ENCODE measurements around the gene WDR20.

- TF ChIP-seq MAFK (IDR thresholded peaks at IDR 0.05; ENCODE audit: low read depth, low read length) (no peak), CTCF (conservative IDR thresholded peaks at IDR 0.05; ENCODE audit: low read depth, low read length) (no peak), RFX5 (IDR thresholded peaks at IDR 0.05; ENCODE audit: low read depth, low read length) (no peak), ELK1 (IDR thresholded peaks at IDR 0.05; ENCODE audit: borderline replicate concordance, low read depth, low read length) (no peak), CEBPB (IDR thresholded peaks at IDR 0.05; ENCODE audit: low read depth, low read length) (no peak), FOS (IDR thresholded peaks at IDR 0.05; ENCODE audit: low read depth, low read length) (no peak), BHLHE40 (IDR thresholded peaks at IDR 0.05; ENCODE audit: low read depth, low read length) (no peak), USF2 (IDR thresholded peaks at IDR 0.05; ENCODE audit: low read depth, low read length) (no peak), POLR2A (IDR thresholded peaks at IDR 0.05; ENCODE audit: low read depth, low read length) (no peak)
Measured at GRCh38 chr14:102220031-102220430, 80.3 kb downstream of the WDR20 start.
